Activated T-helper 1 cell treated with anti-CD3 and anti-CD28 coated beads, Interleukin-12 subunit alpha, Interleukin-12 subunit beta, Interleukin-2, Interleukin-4 antibody, amounts not matched to agents 30 ng/mL and 10 ng/mL and 1 ng/mL, durations not matched to agents 14 hours and 24 hours and 36 hours (primary cell): Measurements from ENCODE around the gene KCTD21. TPM values are rescaled to one million over a fixed set of nuclear protein-coding genes. Genes with fewer than 3 reads are reported as not detected.

Experiments
- DNase-seq: peaks from one replicate; pipeline ENCODE4 v3.0.0; 2021; ENCODE audit warnings: low spot score
- H3K27ac Mint-ChIP-seq: one replicate; pipeline ENCODE4 v1.8.0; 2021; ENCODE audit warnings: mild to moderate bottlenecking, mixed read lengths
- H3K27me3 Mint-ChIP-seq: one replicate; pipeline ENCODE4 v1.8.0; 2022; ENCODE audit warnings: mild to moderate bottlenecking, moderate library complexity, mixed read lengths; ENCODE audit not compliant: insufficient read depth
- H3K36me3 Mint-ChIP-seq: one replicate; pipeline ENCODE4 v1.8.0; 2021; ENCODE audit warnings: low read depth, mixed read lengths
- H3K4me1 Mint-ChIP-seq: one replicate; pipeline ENCODE4 v1.8.0; 2021; ENCODE audit warnings: low read depth, mixed read lengths
- H3K4me3 Mint-ChIP-seq: one replicate; pipeline ENCODE4 v1.8.0; 2021; ENCODE audit warnings: mild to moderate bottlenecking, moderate library complexity, mixed read lengths
- H3K9me3 Mint-ChIP-seq: one replicate; pipeline ENCODE4 v1.8.0; 2021; ENCODE audit warnings: mixed read lengths
- intact Hi-C: fragments of 100-400 bp; cut with micrococcal nuclease; formaldehyde crosslinking; loops from one replicate; pipeline ENCODE4 v1.15.1; 2024
- total RNA-seq: library from RNA; stranded (reverse); gene quantifications from 2 replicates; pipeline ENCODE4 v1.2.3, GENCODE V29; 2022

The KCTD21 gene
- total RNA-seq, 1 donor from 2014 or later: 10.7 TPM

- Mint-ChIP-seq H3K9me3 (no peaks in the 10 kb centered on the region), H3K27ac (no peak overlapping the region), H3K36me3 (peaks cover 59% of the 10 kb centered on the region), H3K4me3 (no peak overlapping the region), H3K27me3 (no peaks in the 10 kb centered on the region), H3K4me1 (peaks cover 26% of the 10 kb centered on the region)
- intact Hi-C loops: no loop called here
- no peak for DNase-seq
Observed at GRCh38 chr11:78214331-78215194, 26.1 kb upstream of the KCTD21 start.

- H3K36me3 Mint-ChIP-seq: peaks cover 62% of the 10 kb centered on the region
- peaks cover 26% of the 10 kb centered on the region for H3K4me1 Mint-ChIP-seq
- no peaks in the 10 kb centered on the region for H3K9me3 Mint-ChIP-seq
Observed at GRCh38 chr11:78213526-78214330, 25.3 kb upstream of the KCTD21 start.

GRCh38 chr11:78212586-78213371 is 24.4 kb upstream of the KCTD21 start:
- no peak for DNase-seq
- no peak overlapping the region for H3K4me3 Mint-ChIP-seq
- H3K9me3 Mint-ChIP-seq: no peaks in the 10 kb centered on the region
- H3K36me3 Mint-ChIP-seq: peaks cover 59% of the 10 kb centered on the region
- intact Hi-C loops: no loop called here
- H3K27ac Mint-ChIP-seq: no peak overlapping the region
- H3K27me3 Mint-ChIP-seq: no peaks in the 10 kb centered on the region
- H3K4me1 Mint-ChIP-seq: peaks cover 26% of the 10 kb centered on the region

More at GRCh38 chr11:78213526-78214330, 25.3 kb upstream of the KCTD21 start:
- Mint-ChIP-seq H3K27ac (no peak overlapping the region), H3K27me3 (no peaks in the 10 kb centered on the region), H3K4me3 (no peak overlapping the region)
- DNase-seq: no peak
- intact Hi-C loops: no loop called here

- Mint-ChIP-seq H3K27me3 (no peaks in the 10 kb centered on the region), H3K4me1 (peaks cover 17% of the 10 kb centered on the region), H3K9me3 (no peaks in the 10 kb centered on the region), H3K4me3 (no peak overlapping the region), H3K36me3 (peaks cover 47% of the 10 kb centered on the region), H3K27ac (no peak overlapping the region)
- intact Hi-C loops: no loop called here
- no peak for DNase-seq
Observed at GRCh38 chr11:78211565-78211964, 23.1 kb upstream of the KCTD21 start.

GRCh38 chr11:78210000-78210608 is 21.7 kb upstream of the KCTD21 start:
- no peaks in the 10 kb centered on the region for H3K27me3 Mint-ChIP-seq
- no peak for DNase-seq
- H3K4me1 Mint-ChIP-seq: peaks cover 21% of the 10 kb centered on the region
- H3K9me3 Mint-ChIP-seq: no peaks in the 10 kb centered on the region
- H3K36me3 Mint-ChIP-seq: peaks cover 46% of the 10 kb centered on the region
- intact Hi-C loops: no loop called here
- H3K27ac Mint-ChIP-seq: peak overlapping the region; percentile 52
- H3K4me3 Mint-ChIP-seq: no peak overlapping the region

- Mint-ChIP-seq H3K4me1 (peaks cover 27% of the 10 kb centered on the region), H3K27ac (peak overlapping the region; percentile 52), H3K36me3 (peaks cover 47% of the 10 kb centered on the region), H3K9me3 (no peaks in the 10 kb centered on the region), H3K27me3 (no peaks in the 10 kb centered on the region), H3K4me3 (no peak overlapping the region)
- DNase-seq: no peak
- intact Hi-C loops: no loop called here
Observed at GRCh38 chr11:78209478-78209877, 21.1 kb upstream of the KCTD21 start.

- Mint-ChIP-seq H3K36me3 (peaks cover 47% of the 10 kb centered on the region), H3K4me3 (no peak overlapping the region), H3K4me1 (peaks cover 30% of the 10 kb centered on the region), H3K9me3 (no peaks in the 10 kb centered on the region), H3K27me3 (no peaks in the 10 kb centered on the region), H3K27ac (peak overlapping the region; percentile 25)
- intact Hi-C loops: no loop called here
- DNase-seq: no peak
Observed at GRCh38 chr11:78208257-78209165, 20.1 kb upstream of the KCTD21 start.

GRCh38 chr11:78207532-78208256 is 19.3 kb upstream of the KCTD21 start:
- Mint-ChIP-seq H3K4me1 (peaks cover 36% of the 10 kb centered on the region), H3K27ac (no peak overlapping the region), H3K27me3 (no peaks in the 10 kb centered on the region), H3K9me3 (no peaks in the 10 kb centered on the region), H3K36me3 (peaks cover 50% of the 10 kb centered on the region), H3K4me3 (no peak overlapping the region)
- intact Hi-C loops: no loop called here
- DNase-seq: no peak

- Mint-ChIP-seq H3K36me3 (peaks cover 43% of the 10 kb centered on the region), H3K9me3 (no peaks in the 10 kb centered on the region), H3K27ac (no peak overlapping the region), H3K27me3 (no peaks in the 10 kb centered on the region), H3K4me1 (peaks cover 39% of the 10 kb centered on the region), H3K4me3 (no peak overlapping the region)
- no peak for DNase-seq
- intact Hi-C loops: no loop called here
Observed at GRCh38 chr11:78205691-78206090, 17.3 kb upstream of the KCTD21 start.

GRCh38 chr11:78205256-78205655 is 16.8 kb upstream of the KCTD21 start:
- Mint-ChIP-seq H3K9me3 (no peaks in the 10 kb centered on the region), H3K27ac (no peak overlapping the region), H3K4me3 (no peak overlapping the region), H3K36me3 (peaks cover 39% of the 10 kb centered on the region), H3K4me1 (peaks cover 39% of the 10 kb centered on the region), H3K27me3 (no peaks in the 10 kb centered on the region)
- no peak for DNase-seq
- intact Hi-C loops: no loop called here

- H3K27me3 Mint-ChIP-seq: no peaks in the 10 kb centered on the region
- peak overlapping the region; percentile 96 for H3K27ac Mint-ChIP-seq
- H3K36me3 Mint-ChIP-seq: peaks cover 36% of the 10 kb centered on the region
- peaks cover 39% of the 10 kb centered on the region for H3K4me1 Mint-ChIP-seq
- DNase-seq: peak; percentile 34
- no peaks in the 10 kb centered on the region for H3K9me3 Mint-ChIP-seq
- intact Hi-C loops: loop anchor here (2.0 kb wide), 1 partner anchor 24 kb away; no protein-coding TSS in a partner anchor
- H3K4me3 Mint-ChIP-seq: peak overlapping the region; percentile 80
Observed at GRCh38 chr11:78203184-78203583, 14.8 kb upstream of the KCTD21 start.
